GM06990 (cell line): ENCODE results near the gene EPB41L4A.

Source experiments
- DNase-seq: peaks from one replicate; pipeline ENCODE4 v3.0.0-alpha.2; 2011; ENCODE audit not compliant: insufficient read length; ENCODE audit errors: extremely low read depth
- H3K27me3 ChIP-seq: replicated peaks from 2 replicates; pipeline ENCODE4 v1.6.0; 2011; ENCODE audit warnings: low read length; ENCODE audit not compliant: control insufficient read depth, insufficient read depth
- H3K36me3 ChIP-seq: 2 replicates; pipeline ENCODE4 v1.5.1; 2011; ENCODE audit warnings: low read length; ENCODE audit not compliant: control insufficient read depth, insufficient read depth
- H3K4me3 ChIP-seq: replicated peaks from 2 replicates; pipeline ENCODE4 v1.5.1; 2011; ENCODE audit warnings: low read depth, mild to moderate bottlenecking, control low read depth, low read length
- CTCF ChIP-seq: IDR thresholded peaks from 2 replicates; pipeline ENCODE4 v1.5.1; 2011; ENCODE audit warnings: low read length, control low read depth, mild to moderate bottlenecking, inconsistent platforms; ENCODE audit not compliant: insufficient read depth, poor library complexity, severe bottlenecking

The EPB41L4A gene

GRCh38 chr5:112270299-112271293 is 148.5 kb downstream of the EPB41L4A start:
- H3K36me3 ChIP-seq, result no peaks in the 10 kb centered on the region
- no peak overlapping the region for H3K4me3 ChIP-seq
- H3K27me3 ChIP-seq, result no peaks in the 10 kb centered on the region
- TF ChIP-seq CTCF, result no peak
- no peak for DNase-seq

GRCh38 chr5:112267231-112267630 is 151.8 kb downstream of the EPB41L4A start:
- no peak overlapping the region for H3K4me3 ChIP-seq
- no peak for DNase-seq
- no peaks in the 10 kb centered on the region for H3K27me3 ChIP-seq
- H3K36me3 ChIP-seq, result no peaks in the 10 kb centered on the region
- TF ChIP-seq CTCF, result no peak

GRCh38 chr5:112264666-112265065 is 154.4 kb downstream of the EPB41L4A start:
- no peaks in the 10 kb centered on the region for H3K27me3 ChIP-seq
- no peak for DNase-seq
- TF ChIP-seq CTCF, result no peak

GRCh38 chr5:112264151-112264550 is 154.9 kb downstream of the EPB41L4A start:
- Histone ChIP-seq H3K27me3 (no peaks in the 10 kb centered on the region), H3K4me3 (no peak overlapping the region), H3K36me3 (no peaks in the 10 kb centered on the region)
- TF ChIP-seq CTCF, result no peak
- no peak for DNase-seq

More at GRCh38 chr5:112264666-112265065, 154.4 kb downstream of the EPB41L4A start:
- Histone ChIP-seq H3K4me3 (no peak overlapping the region), H3K36me3 (no peaks in the 10 kb centered on the region)

- no peak overlapping the region for H3K4me3 ChIP-seq
- DNase-seq, result no peak
- no peaks in the 10 kb centered on the region for H3K27me3 ChIP-seq
- no peaks in the 10 kb centered on the region for H3K36me3 ChIP-seq
- no peak for TF ChIP-seq CTCF
Observed at GRCh38 chr5:112263469-112263868, 155.6 kb downstream of the EPB41L4A start.

GRCh38 chr5:112258571-112258970 is 160.5 kb downstream of the EPB41L4A start:
- DNase-seq, result no peak
- no peaks in the 10 kb centered on the region for H3K36me3 ChIP-seq
- H3K4me3 ChIP-seq, result no peak overlapping the region
- TF ChIP-seq CTCF, result no peak
- H3K27me3 ChIP-seq, result no peaks in the 10 kb centered on the region; the same call in 1 of the 2 replicates
